Kidney (tissue), 14 donors: ENCODE measurements around the gene SOWAHC. TPM values are rescaled to one million over a fixed set of nuclear protein-coding genes. Genes with fewer than 3 reads are reported as not detected.

Experiments used
- DNase-seq, 5 donors: peaks; one replicate each; pipeline ENCODE4 v3.0.0-alpha.2; 2013 to 2020
- FAIRE-seq: peaks from 2 replicates; lab custom pipeline; 2012; peaks lifted over from hg19 to GRCh38; lab: Jason Lieb, UNC
- H3K27ac ChIP-seq, 2 donors: one replicate each; pipeline ENCODE4 v1.7.0; 2013; ENCODE audit warnings: low read depth in 2 of 2, low read length in 2 of 2, inconsistent platforms in 1 of 2
- H3K27me3 ChIP-seq: one replicate; pipeline ENCODE4 v1.7.1; 2013; ENCODE audit warnings: low read length, inconsistent platforms; ENCODE audit not compliant: control insufficient read depth, insufficient read depth
- H3K36me3 ChIP-seq, 3 donors: one replicate each; pipeline versions ENCODE4 v1.7.0 to v1.7.1; 2013; ENCODE audit warnings: low read length in 3 of 3, control low read depth in 1 of 3, inconsistent platforms in 1 of 3; ENCODE audit not compliant: insufficient read depth in 3 of 3, control insufficient read depth in 2 of 3
- H3K4me1 ChIP-seq, 3 donors: one replicate each; pipeline versions ENCODE4 v1.7.0 to v1.7.1; 2013; ENCODE audit warnings: low read length in 3 of 3, inconsistent platforms in 1 of 3, low read depth in 1 of 3; ENCODE audit not compliant: control insufficient read depth in 2 of 3, insufficient read depth in 2 of 3
- H3K4me3 ChIP-seq, 3 donors: one replicate each; pipeline versions ENCODE4 v1.7.0 to v1.8.1; 2013; ENCODE audit warnings: low read length in 3 of 3, control low read depth in 1 of 3, inconsistent platforms in 1 of 3
- H3K9ac ChIP-seq, 3 donors: one replicate each; pipeline versions ENCODE4 v1.7.0 to v1.7.1; 2013; ENCODE audit warnings: low read length in 3 of 3, control low read depth in 1 of 3, inconsistent platforms in 1 of 3
- H3K9me3 ChIP-seq, 3 donors: one replicate each; pipeline versions ENCODE4 v1.7.0 to v1.7.1; 2013; ENCODE audit warnings: low read length in 3 of 3, control low read depth in 1 of 3, inconsistent platforms in 1 of 3; ENCODE audit not compliant: control insufficient read depth in 2 of 3, insufficient read depth in 1 of 3
- intact Hi-C: fragments of 100-400 bp; cut with DNase I; formaldehyde crosslinking; loops from one replicate; pipeline ENCODE4 v1.11.1; 2022
- polyA plus RNA-seq: library from polyadenylated mRNA; stranded (reverse); fragments of 350-450 nt; fragmentation: Illumina TruSeq; extraction: RNeasy Lipid Tissue Mini Kit (QIAGEN cat#74804); gene quantifications from one replicate; pipeline ENCODE4 v1.2.3, GENCODE V29; 2014; ENCODE audit warnings: low read depth, low replicate concordance; ENCODE audit not compliant: insufficient read depth
- total RNA-seq: library from RNA; stranded (reverse); fragmentation: NEBNext Ultra II Directional; extraction: Animal tissue kit (Norgen Biotek cat#: 25700); gene quantifications from one replicate; pipeline ENCODE4 v1.2.1, GENCODE V29; 2021
- TF ChIP-seq, protein P1 (sequence below): IDR thresholded peaks from 3 replicates; pipeline ENCODE4 v1.5.1; 2012; ENCODE audit warnings: mild to moderate bottlenecking, moderate library complexity, borderline replicate concordance; ENCODE audit not compliant: insufficient read depth; ENCODE audit errors: extremely low read depth
- donor health status: control.
- donor health status: control.
- donor health status: control.
- donor health status: control.
- donor health status: control.
- donor health status: DM: yes; HTN: yes; CAD: no.
- donor health status: Normal renal cell carcinoma (clear cell type).

The SOWAHC gene
- total and polyA plus RNA-seq, 2 donors from 2014 or later = 7.5 to 11.8 TPM

DNA sequence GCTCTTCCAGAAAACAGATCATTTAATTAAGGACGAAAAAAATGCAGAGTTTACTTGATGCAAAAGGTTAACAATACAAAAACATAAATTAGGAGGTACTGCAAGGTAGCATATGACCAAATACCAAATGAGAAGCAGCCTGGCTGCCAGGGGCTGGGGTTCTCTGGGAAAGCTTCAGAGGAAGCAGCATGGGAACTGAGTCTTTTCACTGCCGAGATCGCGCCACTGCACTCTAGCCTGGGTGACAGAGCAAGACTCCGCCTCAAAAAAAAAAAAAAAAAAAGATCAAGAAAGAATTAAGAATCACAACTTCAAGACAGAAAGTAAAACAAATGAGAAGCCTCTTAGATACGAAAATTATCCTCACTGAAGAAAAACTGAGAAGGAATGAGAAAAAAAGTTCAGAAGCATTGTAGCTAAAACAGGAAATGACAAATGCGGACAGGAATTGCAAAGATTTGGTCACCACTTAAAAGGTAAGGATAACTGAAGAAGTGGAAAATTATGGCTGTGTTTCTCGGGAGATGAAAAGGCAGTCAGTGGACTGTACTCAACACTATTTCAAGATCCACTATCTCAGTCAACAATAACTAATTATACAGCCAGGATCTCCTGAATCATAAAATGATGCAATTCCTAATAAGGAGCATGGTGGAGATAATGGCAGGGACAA is 4.7 kb upstream of the SOWAHC start:
- Histone ChIP-seq H3K4me3 (peak overlapping the region in 1 of 3 donors; percentile 9), H3K27me3 (no peaks in the 10 kb centered on the region), H3K4me1 (peaks cover 0 to 14% (median 3%) of the 10 kb centered on the region in 3 donors), H3K36me3 (no peaks in the 10 kb centered on the region), H3K27ac (no peak overlapping the region), H3K9ac (no peak overlapping the region), H3K9me3 (no peaks in the 10 kb centered on the region)
- FAIRE-seq = no peak
- TF ChIP-seq, protein P1, sequence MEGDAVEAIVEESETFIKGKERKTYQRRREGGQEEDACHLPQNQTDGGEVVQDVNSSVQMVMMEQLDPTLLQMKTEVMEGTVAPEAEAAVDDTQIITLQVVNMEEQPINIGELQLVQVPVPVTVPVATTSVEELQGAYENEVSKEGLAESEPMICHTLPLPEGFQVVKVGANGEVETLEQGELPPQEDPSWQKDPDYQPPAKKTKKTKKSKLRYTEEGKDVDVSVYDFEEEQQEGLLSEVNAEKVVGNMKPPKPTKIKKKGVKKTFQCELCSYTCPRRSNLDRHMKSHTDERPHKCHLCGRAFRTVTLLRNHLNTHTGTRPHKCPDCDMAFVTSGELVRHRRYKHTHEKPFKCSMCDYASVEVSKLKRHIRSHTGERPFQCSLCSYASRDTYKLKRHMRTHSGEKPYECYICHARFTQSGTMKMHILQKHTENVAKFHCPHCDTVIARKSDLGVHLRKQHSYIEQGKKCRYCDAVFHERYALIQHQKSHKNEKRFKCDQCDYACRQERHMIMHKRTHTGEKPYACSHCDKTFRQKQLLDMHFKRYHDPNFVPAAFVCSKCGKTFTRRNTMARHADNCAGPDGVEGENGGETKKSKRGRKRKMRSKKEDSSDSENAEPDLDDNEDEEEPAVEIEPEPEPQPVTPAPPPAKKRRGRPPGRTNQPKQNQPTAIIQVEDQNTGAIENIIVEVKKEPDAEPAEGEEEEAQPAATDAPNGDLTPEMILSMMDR = no peak
- intact Hi-C loops = no loop called here
- DNase-seq = peak in 1 of 5 donors; percentile 27

GRCh38 chr2:109611467-109612095 is 2.6 kb upstream of the SOWAHC start:
- Histone ChIP-seq H3K9ac (no peak overlapping the region), H3K27me3 (no peaks in the 10 kb centered on the region), H3K9me3 (no peaks in the 10 kb centered on the region), H3K4me1 (peaks cover 3 to 18% (median 15%) of the 10 kb centered on the region in 3 donors), H3K4me3 (peak overlapping the region in 2 of 3 donors; percentile 78 to 85), H3K27ac (no peak overlapping the region), H3K36me3 (no peaks in the 10 kb centered on the region)
- intact Hi-C loops = no loop called here
- TF ChIP-seq, protein P1 = no peak
- FAIRE-seq (no peak), DNase-seq (peak in 1 of 5 donors; percentile 24)

DNA sequence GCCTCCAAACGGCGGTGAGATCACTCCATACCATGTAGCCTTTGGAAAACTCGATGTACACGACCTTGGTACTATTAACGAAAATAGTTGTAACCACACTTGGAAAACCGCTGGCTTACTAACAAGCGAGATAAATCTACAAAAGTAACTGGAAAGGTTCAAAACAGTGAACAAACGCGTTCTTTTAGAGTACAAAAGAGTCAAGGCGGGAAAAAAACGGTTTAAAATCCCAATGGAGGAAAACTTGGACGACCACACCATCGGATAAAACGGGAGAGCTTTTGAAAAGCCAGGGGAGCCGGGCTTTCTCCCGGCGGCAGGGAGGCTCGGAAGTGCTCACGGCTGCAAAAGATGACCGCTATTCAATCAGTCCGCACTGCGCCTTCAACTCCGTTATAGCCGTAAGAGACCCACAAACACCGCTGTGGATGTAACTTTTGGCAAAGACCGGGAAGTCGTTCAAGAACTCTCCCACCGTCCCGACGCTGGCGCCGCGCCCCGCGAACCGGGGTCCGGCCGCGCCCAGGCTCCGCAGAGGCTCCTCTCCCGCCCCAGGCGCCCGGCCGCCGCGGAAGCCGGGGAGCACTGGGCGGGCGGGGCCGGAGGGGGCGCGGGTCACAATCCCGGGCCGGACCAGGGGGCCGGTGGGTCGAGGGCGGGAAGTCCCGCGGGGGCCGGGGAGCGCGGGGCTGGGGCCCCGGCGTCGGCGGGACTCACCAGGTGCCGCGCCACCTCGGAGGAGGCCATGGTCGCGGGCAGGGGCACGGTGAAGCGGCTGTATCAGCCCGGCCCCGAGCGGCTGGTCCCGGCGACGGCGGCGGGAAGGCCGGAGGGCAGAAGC is 863 bp upstream of the SOWAHC start:
- no peaks in the 10 kb centered on the region for H3K9me3 ChIP-seq
- FAIRE-seq = no peak
- no peaks in the 10 kb centered on the region for H3K27me3 ChIP-seq
- peak in 4 of 5 donors; percentile 51 to 87 (median 80) for DNase-seq
- H3K36me3 ChIP-seq = no peaks in the 10 kb centered on the region
- peak overlapping the region; percentile 91 to 94 (median 92) for H3K9ac ChIP-seq
- peak overlapping the region; percentile 78 to 87 (median 85) for H3K4me3 ChIP-seq
- TF ChIP-seq, protein P1 = no peak
- intact Hi-C loops = no loop called here
- H3K27ac ChIP-seq = peak overlapping the region; percentile 95
- peaks cover 4 to 15% (median 13%) of the 10 kb centered on the region in 3 donors for H3K4me1 ChIP-seq
